GM23338 (cell line): ENCODE measurements around the gene CRYZL1.

Experiments used
- CREB1 ChIP-seq: fragments of 250-450 bp; sonication (Bioruptor Pico); IDR thresholded peaks from 2 replicates; pipeline ENCODE4 v1.5.0; 2020; ENCODE audit warnings: low read depth, mild to moderate bottlenecking, moderate library complexity
- EZH2 ChIP-seq: fragments of 200-600 bp; sonication (generic); IDR thresholded peaks from one replicate; pipeline ENCODE4 v1.8.0; 2017; ENCODE audit warnings: antibody characterized with exemption, mild to moderate bottlenecking, low read depth; ENCODE audit not compliant: unreplicated experiment
- EZH2phosphoT487 ChIP-seq: fragments of 200-600 bp; sonication (generic); IDR thresholded peaks from one replicate; pipeline ENCODE4 v1.8.1; 2018; ENCODE audit warnings: antibody characterized with exemption; ENCODE audit not compliant: unreplicated experiment
- JUNB ChIP-seq: IDR thresholded peaks from one replicate; pipeline ENCODE4 v1.6.1; 2016; ENCODE audit warnings: antibody characterized with exemption; ENCODE audit not compliant: unreplicated experiment
- NANOG ChIP-seq: IDR thresholded peaks from 2 replicates; pipeline ENCODE4 v1.6.1; 2016; ENCODE audit warnings: antibody characterized with exemption, borderline replicate concordance
- POLR2AphosphoS5 ChIP-seq: IDR thresholded peaks from 2 replicates; pipeline ENCODE4 v1.6.1; 2016; ENCODE audit warnings: antibody characterized with exemption, low read depth
- STAT1 ChIP-seq: IDR thresholded peaks from one replicate; pipeline ENCODE4 v1.6.1; 2016; ENCODE audit warnings: antibody characterized with exemption; ENCODE audit not compliant: unreplicated experiment
- ZNF331 ChIP-seq: fragments of 250-450 bp; sonication (Bioruptor Pico); IDR thresholded peaks from 2 replicates; pipeline ENCODE4 v1.5.0; 2020; ENCODE audit warnings: low read depth, mild to moderate bottlenecking, moderate library complexity
- TF ChIP-seq, protein P1 (sequence below), 2 experiments: fragments of 200-600 bp in 1 of 2; sonication (generic) in 1 of 2; conservative IDR thresholded peaks; 2 replicates each; pipeline versions ENCODE4 v1.5.1 to v1.6.1; 2016 to 2017; ENCODE audit warnings: antibody characterized with exemption in 2 of 2, low read depth in 2 of 2, mild to moderate bottlenecking in 2 of 2, moderate library complexity in 1 of 2
- TF ChIP-seq, protein P2 (sequence below): IDR thresholded peaks from one replicate; pipeline ENCODE4 v1.6.1; 2018; ENCODE audit warnings: antibody characterized with exemption; ENCODE audit not compliant: unreplicated experiment

DNA sequence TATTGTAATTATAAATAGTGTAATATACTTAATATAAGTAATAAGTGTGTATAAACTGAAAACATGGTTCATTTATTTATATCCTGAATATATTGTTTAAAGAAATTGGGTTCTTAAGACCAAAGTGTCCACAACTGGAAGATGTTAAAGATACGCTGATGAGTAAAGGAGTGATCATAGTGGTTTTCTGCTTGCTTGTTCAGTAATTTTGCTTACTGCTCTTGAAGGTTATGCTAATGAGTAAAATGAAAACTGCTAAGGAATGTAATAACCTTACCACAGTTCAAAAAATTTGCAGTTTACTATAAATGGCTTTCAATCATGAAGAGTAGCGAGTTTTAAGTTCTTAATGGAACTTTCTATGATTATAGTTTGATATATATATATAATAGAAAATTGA lies 75.0 kb downstream of the CRYZL1 start:
- TF ChIP-seq, protein P1, sequence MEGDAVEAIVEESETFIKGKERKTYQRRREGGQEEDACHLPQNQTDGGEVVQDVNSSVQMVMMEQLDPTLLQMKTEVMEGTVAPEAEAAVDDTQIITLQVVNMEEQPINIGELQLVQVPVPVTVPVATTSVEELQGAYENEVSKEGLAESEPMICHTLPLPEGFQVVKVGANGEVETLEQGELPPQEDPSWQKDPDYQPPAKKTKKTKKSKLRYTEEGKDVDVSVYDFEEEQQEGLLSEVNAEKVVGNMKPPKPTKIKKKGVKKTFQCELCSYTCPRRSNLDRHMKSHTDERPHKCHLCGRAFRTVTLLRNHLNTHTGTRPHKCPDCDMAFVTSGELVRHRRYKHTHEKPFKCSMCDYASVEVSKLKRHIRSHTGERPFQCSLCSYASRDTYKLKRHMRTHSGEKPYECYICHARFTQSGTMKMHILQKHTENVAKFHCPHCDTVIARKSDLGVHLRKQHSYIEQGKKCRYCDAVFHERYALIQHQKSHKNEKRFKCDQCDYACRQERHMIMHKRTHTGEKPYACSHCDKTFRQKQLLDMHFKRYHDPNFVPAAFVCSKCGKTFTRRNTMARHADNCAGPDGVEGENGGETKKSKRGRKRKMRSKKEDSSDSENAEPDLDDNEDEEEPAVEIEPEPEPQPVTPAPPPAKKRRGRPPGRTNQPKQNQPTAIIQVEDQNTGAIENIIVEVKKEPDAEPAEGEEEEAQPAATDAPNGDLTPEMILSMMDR (conservative IDR thresholded peaks at IDR 0.05; ENCODE audit: low read depth in 2 of 2), result no peak
- no peak for TF ChIP-seq EZH2
- no peak for TF ChIP-seq EZH2phosphoT487
- TF ChIP-seq POLR2AphosphoS5, result no peak
- TF ChIP-seq NANOG, result no peak
- TF ChIP-seq, protein P2, sequence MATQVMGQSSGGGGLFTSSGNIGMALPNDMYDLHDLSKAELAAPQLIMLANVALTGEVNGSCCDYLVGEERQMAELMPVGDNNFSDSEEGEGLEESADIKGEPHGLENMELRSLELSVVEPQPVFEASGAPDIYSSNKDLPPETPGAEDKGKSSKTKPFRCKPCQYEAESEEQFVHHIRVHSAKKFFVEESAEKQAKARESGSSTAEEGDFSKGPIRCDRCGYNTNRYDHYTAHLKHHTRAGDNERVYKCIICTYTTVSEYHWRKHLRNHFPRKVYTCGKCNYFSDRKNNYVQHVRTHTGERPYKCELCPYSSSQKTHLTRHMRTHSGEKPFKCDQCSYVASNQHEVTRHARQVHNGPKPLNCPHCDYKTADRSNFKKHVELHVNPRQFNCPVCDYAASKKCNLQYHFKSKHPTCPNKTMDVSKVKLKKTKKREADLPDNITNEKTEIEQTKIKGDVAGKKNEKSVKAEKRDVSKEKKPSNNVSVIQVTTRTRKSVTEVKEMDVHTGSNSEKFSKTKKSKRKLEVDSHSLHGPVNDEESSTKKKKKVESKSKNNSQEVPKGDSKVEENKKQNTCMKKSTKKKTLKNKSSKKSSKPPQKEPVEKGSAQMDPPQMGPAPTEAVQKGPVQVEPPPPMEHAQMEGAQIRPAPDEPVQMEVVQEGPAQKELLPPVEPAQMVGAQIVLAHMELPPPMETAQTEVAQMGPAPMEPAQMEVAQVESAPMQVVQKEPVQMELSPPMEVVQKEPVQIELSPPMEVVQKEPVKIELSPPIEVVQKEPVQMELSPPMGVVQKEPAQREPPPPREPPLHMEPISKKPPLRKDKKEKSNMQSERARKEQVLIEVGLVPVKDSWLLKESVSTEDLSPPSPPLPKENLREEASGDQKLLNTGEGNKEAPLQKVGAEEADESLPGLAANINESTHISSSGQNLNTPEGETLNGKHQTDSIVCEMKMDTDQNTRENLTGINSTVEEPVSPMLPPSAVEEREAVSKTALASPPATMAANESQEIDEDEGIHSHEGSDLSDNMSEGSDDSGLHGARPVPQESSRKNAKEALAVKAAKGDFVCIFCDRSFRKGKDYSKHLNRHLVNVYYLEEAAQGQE, result no peak
- no peak for TF ChIP-seq CREB1
- TF ChIP-seq ZNF331 (CRISPR knock-in tag), result no peak
- no peak for TF ChIP-seq STAT1
- no peak for TF ChIP-seq JUNB
